NCI-H1417 treated with DMSO at 0.1 percent for 48 hours (cell line): ENCODE results near the gene LRP8.
A peak's percentile ranks its signal among the peaks of the same experiment; 100 is the strongest.

Experiments
- DNase-seq: peaks from one replicate; lab custom pipeline; 2025; lab: John Stamatoyannopoulos, UW

The LRP8 gene

GRCh38 chr1:53328009-53328461 is at the start of gene LRP8:
Gene LRP8 (minus strand): TSS chr1:53328070. CDS start chr1:53327912, 158 bp downstream.
- DNase-seq = peak; percentile 12

DNA sequence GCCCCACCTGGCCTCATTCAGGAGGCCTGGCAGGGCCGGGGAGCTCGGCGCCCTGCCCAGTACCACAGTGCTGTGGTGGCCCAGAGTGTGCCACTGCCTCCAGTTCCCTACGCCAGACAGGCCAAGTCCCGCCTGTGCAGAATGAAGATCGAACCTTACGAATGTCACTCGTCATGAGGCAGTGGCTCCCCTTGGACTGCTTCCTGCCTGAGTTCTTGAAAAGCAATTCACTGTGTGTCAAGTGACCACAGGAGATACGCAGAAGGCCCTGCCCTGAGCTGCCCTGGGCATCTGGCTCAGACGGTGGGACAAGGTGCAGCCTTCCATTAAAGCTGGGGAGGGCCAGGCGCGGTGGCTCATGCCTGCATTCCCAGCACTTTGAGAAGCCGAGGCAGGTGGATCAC is 49.6 kb upstream of the LRP8 start:
- DNase-seq = no peak

GRCh38 chr1:53376742-53377437 is 49.0 kb upstream of the LRP8 start:
- no peak for DNase-seq

DNA sequence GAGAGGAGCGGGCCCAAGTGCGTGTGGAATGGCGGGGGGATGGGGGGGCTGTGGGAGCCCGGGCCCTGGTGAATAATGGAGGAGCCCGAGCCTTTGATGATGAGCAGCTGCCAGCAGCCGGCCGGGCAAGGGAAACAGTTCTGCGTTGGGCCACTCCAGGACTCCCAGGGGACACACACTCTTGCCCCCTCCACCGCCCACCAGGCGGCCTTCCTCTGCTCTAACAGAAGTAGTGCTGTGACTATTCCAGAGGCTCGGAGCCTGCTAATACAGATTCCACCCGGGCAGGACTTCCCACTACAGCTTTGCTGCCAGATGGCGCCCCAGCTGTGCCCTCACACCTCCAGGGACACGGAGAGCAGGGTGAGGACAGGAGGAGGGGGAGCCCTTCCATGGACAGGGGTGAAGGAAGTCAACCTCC is 48.2 kb upstream of the LRP8 start:
- no peak for DNase-seq

DNA sequence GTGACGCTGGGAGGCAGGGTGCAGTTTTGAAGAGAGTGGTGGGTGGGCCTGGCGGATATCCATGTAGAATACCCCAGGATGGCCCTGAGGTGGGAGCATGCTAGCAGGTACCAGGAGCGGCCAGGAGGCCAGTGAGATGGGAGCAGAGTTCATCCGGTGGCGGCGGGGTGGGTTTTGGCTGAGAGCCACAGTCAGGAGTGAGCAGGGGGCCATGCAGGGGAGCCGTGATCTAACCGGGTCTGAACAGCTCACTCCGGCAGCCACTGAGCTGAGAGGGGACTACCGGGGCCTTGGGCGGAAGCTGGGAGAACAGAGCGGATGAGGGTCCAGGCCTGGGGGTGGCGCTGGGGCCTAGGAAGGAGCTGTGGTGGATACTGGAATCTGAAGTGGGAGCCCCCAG is 47.6 kb upstream of the LRP8 start:
- no peak for DNase-seq

DNA sequence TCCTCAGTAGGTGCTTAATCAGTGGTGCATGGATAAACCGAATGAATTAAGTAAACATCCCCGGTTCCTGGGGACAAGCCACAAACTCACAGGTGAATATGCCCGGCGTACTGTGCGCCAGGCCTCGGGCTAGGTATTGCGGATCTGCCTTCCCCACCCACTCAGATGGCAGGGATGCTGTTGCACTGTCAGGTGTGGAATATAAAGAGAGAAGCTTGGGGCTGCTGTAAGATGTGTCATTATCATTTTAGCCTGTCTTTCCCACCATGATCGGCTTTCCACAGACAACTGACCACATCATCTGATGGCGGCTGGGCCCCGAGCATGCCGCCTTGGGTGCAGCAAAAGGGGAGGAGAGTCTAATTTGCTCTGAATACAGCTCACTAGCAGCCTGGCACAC is 45.4 kb upstream of the LRP8 start:
- DNase-seq = no peak

GRCh38 chr1:53372501-53372951 is 44.7 kb upstream of the LRP8 start:
- no peak for DNase-seq

- DNase-seq = no peak
Measured at GRCh38 chr1:53371851-53372250, 44.0 kb upstream of the LRP8 start.

GRCh38 chr1:53371121-53371666 is 43.3 kb upstream of the LRP8 start:
- no peak for DNase-seq

DNA sequence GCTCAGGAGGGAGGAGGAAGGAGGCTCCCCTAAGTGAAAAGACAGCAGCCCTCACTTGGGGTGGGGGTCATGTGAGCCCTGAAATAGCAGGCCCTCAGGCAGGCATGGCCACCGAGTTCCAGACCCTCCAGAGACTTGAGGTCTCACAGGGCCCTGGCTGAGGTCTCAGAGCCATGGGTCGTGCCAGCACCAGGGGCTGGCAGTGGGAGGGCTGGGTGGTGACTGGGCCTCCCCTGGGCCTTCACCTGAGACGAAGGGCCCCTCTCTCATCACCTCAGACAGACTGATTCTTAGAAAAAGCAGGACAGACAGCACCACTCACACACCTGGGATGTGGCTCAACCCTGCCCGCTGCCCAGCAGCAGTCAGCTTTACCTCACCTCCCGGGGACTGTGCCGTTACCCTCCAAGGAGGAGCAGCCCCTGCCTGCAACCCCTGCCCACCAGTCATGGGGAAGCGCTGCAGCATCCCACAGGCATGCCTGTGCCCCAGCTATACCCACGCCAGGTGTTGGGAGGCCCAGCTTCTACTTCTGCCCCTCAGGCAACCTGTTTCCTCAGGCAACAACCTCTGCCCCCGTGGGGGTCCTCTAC is 42.6 kb upstream of the LRP8 start:
- no peak for DNase-seq

DNA sequence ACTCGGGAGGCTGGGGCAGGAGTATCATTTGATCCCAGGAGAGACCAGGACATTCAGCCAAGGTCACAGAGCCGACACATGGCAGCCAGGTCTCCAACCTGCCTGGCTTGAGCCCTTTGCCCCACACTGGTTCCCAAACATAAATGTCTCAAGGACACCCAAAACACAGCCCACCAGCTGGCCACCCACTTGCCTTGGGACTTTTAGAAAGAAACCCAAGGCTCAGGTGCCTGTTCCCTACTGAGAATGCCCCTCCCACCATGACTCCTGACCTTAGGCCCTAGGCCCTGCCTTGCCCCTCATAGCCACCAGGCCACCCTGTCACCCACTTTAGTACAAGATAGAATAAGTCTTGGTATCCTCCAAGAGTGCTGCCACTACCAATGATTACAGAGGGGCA is 41.9 kb upstream of the LRP8 start:
- no peak for DNase-seq

DNA sequence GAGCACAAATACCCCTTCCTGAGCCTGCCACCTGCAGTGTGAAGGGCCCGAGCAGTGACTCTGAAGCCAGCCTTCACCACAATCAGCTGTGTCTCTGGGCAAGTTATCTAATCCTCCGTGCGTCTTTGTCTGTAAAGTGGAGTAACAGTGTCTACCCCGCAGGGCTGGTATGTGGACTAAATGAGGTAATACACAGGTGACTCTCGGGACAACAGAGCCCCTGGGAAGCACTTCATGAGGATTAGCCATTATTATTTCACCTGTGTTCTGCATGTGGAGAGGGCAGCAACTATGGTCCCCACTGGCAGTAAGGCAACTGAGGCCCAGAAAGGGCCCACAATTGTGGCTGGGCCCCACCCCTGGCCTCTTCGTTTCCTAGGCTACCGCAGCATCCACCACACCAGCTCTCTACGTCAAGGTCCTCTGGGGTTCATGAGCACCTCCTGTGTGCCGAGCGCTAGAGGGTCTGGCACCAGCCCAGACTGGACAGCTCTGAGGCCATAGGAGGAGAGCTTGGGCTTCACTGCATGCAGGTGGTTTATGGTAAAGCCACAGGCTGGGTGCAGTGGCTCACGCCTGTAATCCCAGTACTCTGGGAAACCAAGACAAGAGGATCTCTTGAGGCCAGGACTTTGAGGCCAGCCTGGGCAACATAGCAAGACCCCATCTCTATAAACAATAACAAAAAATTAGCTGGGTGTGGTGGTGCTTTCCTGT is 41.3 kb upstream of the LRP8 start:
- no peak for DNase-seq

- DNase-seq = no peak
Measured at GRCh38 chr1:53368314-53369033, 40.6 kb upstream of the LRP8 start.

GRCh38 chr1:53367503-53368313 is 39.8 kb upstream of the LRP8 start:
- no peak for DNase-seq

DNA sequence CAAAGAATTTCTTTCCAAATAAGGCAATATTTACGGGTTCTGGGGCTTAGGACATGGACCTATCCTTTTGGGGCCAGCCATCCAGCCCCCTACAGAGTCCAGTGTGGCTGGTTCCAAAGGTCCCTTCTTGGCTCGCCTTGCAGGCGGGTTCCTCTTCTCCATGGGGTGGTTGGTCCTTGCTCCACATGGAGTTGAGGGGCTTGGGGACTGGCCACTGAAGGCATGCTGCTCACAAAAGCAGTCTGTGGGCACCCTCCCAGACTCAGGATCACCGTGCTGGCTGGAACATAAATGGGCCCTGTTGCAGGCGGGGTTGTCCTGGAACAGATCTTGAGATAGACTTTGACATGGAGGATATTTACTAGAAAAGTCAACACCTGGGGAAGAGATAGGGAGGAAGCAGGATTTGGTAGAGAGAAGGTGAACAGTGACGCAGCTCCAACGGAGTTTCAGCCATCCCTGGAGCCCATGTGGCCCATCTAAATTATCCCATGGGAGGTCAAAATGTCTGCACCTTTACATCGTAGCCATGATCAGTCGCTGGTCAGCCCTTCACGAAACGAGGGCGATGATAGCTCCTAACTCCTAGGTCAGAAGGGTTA is 39.1 kb upstream of the LRP8 start:
- DNase-seq = no peak

GRCh38 chr1:53365437-53366063 is 37.7 kb upstream of the LRP8 start:
- DNase-seq = no peak

DNA sequence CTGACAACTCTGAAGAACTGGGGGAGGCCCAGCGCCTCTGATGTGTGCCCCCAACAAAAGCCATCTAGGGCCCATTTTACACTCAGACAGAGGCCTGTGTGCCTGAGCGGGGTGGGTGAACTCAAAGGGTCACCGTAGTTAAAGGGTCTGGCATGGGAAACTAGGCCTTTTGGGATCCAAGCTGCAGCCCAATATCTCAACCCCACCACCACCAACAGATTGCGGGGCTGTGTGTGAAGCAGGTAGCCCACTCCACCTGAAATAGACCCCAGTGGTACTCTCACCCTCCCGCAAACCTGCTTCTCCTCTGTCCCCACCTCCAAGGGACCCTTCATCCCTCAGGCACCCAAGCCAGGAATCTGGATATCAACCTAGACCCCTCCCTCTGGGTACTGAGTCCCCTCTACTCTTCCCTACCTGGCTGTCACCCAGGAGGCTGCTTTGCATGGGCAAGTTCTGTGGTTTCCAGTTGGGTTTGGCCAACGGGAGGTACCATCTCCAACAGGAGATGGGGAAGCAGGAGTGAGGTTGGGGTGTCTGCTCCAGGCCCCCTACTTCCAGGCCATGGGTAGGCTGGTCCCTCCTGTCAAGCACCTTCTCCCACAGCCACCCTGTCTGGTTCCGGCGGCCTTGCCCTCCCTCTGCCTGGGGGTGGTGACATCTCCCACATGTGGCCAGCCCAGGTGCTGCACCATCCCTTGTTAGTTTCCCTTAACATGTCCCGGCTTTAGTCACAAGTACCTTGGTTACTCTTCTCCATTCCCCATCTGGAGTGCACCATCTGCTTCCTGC is 35.2 kb upstream of the LRP8 start:
- no peak for DNase-seq

DNA sequence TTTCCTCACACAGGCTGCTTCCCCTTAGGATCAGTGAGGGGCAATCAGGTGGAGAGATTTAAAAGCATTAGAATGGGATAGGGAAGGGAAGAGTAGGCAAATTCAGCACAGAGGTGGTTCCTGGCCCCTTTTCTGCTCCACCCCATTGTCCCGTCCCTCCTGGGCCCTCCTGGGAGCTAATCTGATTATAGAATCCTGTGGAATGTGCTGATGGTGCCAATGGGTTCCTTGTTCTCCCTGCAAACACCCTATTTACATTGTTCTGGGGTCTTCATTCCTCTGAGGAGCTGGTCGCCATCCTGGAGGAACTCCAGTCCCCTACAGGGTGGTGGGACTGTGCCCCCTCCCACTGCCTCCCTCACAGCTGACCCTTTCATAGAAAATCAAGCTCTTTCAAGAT is 34.4 kb upstream of the LRP8 start:
- DNase-seq = no peak

- no peak for DNase-seq
Measured at GRCh38 chr1:53361541-53361961, 33.7 kb upstream of the LRP8 start.

GRCh38 chr1:53359934-53360276 is 32.0 kb upstream of the LRP8 start:
- DNase-seq = no peak
